GM12891 (cell line): ENCODE measurements around the gene ST3GAL3.

Experiments used
- PAX5 ChIP-seq: IDR thresholded peaks from 2 replicates; pipeline ENCODE4 v1.6.1; 2011; ENCODE audit warnings: low read length, moderate library complexity, mild to moderate bottlenecking; ENCODE audit not compliant: insufficient read depth, severe bottlenecking
- POLR2A ChIP-seq: IDR thresholded peaks from 2 replicates; pipeline ENCODE4 v1.6.1; 2011; ENCODE audit warnings: low read depth, low read length, control low read depth
- POLR2AphosphoS5 ChIP-seq: IDR thresholded peaks from 2 replicates; pipeline ENCODE4 v1.6.1; 2011; ENCODE audit warnings: low read depth, low read length, control low read depth
- POU2F2 ChIP-seq: IDR thresholded peaks from 2 replicates; pipeline ENCODE4 v1.6.1; 2011; ENCODE audit warnings: low read depth, mild to moderate bottlenecking, control low read depth, low read length, moderate library complexity
- TAF1 ChIP-seq: IDR thresholded peaks from 2 replicates; pipeline ENCODE4 v1.6.1; 2011; ENCODE audit warnings: low read depth, low read length, control low read depth

- TF ChIP-seq TAF1 (no peak), POLR2AphosphoS5 (no peak), POLR2A (no peak), POU2F2 (no peak), PAX5 (no peak)
Measured at GRCh38 chr1:43673261-43673660, 34.1 kb upstream of the ST3GAL3 start.
